ENCODE data around the gene RBSN.

DNA sequence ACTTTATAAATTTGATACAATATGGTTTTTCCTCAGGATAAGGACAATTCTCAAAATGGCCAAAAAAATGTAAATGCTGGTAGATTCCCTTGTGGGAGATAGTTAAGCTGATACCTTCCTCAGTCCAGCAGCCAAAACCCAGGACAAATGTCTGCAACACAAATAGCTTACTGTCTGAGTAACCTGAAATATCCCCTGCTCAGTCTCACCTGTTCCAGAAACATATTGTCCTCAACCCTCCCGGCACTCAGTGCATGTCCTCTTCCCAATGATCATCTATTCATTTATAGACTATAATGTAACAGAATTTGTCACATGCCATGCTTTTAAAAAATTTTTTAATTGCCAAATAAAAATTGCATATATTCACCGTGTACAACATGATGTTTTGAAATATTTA, 12.2 kb downstream of the RBSN start:
- TF ChIP-seq, protein P1, sequence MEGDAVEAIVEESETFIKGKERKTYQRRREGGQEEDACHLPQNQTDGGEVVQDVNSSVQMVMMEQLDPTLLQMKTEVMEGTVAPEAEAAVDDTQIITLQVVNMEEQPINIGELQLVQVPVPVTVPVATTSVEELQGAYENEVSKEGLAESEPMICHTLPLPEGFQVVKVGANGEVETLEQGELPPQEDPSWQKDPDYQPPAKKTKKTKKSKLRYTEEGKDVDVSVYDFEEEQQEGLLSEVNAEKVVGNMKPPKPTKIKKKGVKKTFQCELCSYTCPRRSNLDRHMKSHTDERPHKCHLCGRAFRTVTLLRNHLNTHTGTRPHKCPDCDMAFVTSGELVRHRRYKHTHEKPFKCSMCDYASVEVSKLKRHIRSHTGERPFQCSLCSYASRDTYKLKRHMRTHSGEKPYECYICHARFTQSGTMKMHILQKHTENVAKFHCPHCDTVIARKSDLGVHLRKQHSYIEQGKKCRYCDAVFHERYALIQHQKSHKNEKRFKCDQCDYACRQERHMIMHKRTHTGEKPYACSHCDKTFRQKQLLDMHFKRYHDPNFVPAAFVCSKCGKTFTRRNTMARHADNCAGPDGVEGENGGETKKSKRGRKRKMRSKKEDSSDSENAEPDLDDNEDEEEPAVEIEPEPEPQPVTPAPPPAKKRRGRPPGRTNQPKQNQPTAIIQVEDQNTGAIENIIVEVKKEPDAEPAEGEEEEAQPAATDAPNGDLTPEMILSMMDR (IDR thresholded peaks at IDR 0.05): no peak
- TF ChIP-seq POLR2A (IDR thresholded peaks at IDR 0.05): no peak

Measured in testis (tissue), 2 donors.